OCI-M2 (cell line): ENCODE measurements around the gene PTPRE.

Experiments
- DNase-seq: peaks from one replicate; lab custom pipeline; 2025; ENCODE audit not compliant: unreplicated experiment; lab: John Stamatoyannopoulos, UW

Gene PTPRE

GRCh38 chr10:127905848-127906261, 1.0 kb upstream of the PTPRE start:
- DNase-seq, result no peak

- no peak for DNase-seq
Measured at GRCh38 chr10:127907411-127908105, 655 bp downstream of the PTPRE start.

- DNase-seq, result no peak
Measured at GRCh38 chr10:127908106-127908958, 1.4 kb downstream of the PTPRE start.

GRCh38 chr10:127908959-127909267, 2.0 kb downstream of the PTPRE start:
- DNase-seq, result no peak

- DNase-seq, result no peak
Measured at GRCh38 chr10:127909716-127910463, 3.0 kb downstream of the PTPRE start.

GRCh38 chr10:127910464-127910770, 3.5 kb downstream of the PTPRE start:
- DNase-seq, result no peak

- DNase-seq, result no peak
Measured at GRCh38 chr10:127911218-127911866, 4.4 kb downstream of the PTPRE start.

- no peak for DNase-seq
Measured at GRCh38 chr10:127911867-127912257, 5.0 kb downstream of the PTPRE start.

- DNase-seq, result no peak
Measured at GRCh38 chr10:127912607-127913367, 5.9 kb downstream of the PTPRE start.

GRCh38 chr10:127913368-127913759, 6.5 kb downstream of the PTPRE start:
- DNase-seq, result no peak

GRCh38 chr10:127915324-127915723, 8.4 kb downstream of the PTPRE start:
- DNase-seq, result no peak

- DNase-seq, result no peak
Measured at GRCh38 chr10:127916826-127917225, 9.9 kb downstream of the PTPRE start.

GRCh38 chr10:127918572-127918971, 11.7 kb downstream of the PTPRE start:
- no peak for DNase-seq

GRCh38 chr10:127919418-127920271, 12.7 kb downstream of the PTPRE start:
- no peak for DNase-seq

GRCh38 chr10:127920306-127921074, 13.6 kb downstream of the PTPRE start:
- no peak for DNase-seq

- no peak for DNase-seq
Measured at GRCh38 chr10:127921075-127921752, 14.3 kb downstream of the PTPRE start.

- DNase-seq, result no peak
Measured at GRCh38 chr10:127921753-127922145, 14.8 kb downstream of the PTPRE start.

- DNase-seq, result no peak
Measured at GRCh38 chr10:127922206-127922605, 15.3 kb downstream of the PTPRE start.
